Measurements from ENCODE around the gene MYCBP2.
"Not testable (repeated sequence)": the region's sequence is repeated elsewhere in the genome, so short reads cannot be mapped to it uniquely, and the experiment has no call there.

MYCBP2 gene

DNA sequence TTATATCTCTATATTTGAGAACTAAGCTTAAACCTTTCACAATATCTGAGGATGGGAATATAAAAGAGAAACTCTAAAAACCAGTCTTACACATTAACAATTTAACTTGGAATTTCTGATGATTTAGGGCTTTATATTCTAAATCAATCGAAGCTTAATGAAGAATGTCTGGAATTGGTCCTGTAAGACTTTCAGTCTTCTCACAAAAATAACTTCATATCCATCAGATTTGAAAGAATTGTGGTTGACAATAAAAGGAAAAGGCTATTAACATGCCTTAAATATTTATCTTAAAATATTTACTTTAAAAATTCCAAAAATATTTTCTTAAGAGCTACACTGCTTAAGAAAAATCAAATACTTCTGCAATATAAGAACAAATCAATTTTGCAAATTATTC, 27.3 kb downstream of the MYCBP2 start:
- DNase-seq (ENCODE audit: low read depth in 3 of 3, low spot score in 1 of 3): no peak

- no peak for DNase-seq (ENCODE audit: low read depth in 3 of 3, low spot score in 1 of 3)
Observed at GRCh38 chr13:77298426-77298825, 28.5 kb downstream of the MYCBP2 start.

DNA sequence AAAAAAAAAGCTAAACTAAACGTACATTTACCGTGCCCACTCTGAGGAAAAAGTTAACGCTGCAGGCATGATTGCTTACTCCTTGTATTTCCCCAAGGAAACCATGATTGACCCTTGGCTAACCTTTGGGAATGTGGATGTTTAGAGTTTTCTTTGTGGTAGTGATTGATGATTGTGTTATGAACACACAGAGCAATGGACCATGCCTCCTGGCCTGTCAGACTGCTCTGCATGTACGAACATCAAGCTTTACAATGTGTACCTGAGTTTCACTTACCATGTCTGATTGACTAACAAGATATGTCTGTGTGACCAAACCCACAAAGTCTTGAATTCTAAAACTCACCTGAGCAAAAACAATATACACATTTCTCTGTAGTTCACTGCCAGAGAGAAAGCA, 35.1 kb downstream of the MYCBP2 start:
- no peak for DNase-seq (ENCODE audit: low read depth in 3 of 3, low spot score in 1 of 3)

GRCh38 chr13:77290342-77290741, 36.6 kb downstream of the MYCBP2 start:
- no peak for DNase-seq (ENCODE audit: low read depth in 3 of 3, low spot score in 1 of 3)

DNA sequence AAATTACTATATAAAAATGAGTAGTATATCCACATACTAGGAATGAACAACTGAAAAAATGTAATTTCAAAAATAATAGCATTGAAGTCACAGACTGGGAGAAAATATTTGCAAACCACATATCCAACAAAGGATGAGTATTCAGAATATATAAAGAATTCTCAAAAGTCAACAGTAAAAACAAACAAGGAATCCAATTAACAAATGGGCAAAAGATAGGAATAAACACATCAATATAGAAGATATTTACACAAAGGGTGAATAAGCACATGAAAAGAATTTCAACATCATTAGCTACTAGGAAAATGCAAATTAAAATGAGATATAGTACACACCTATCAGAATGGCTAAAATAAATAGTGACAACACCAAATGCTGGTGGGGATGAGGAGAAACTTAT, 37.0 kb downstream of the MYCBP2 start:
- DNase-seq (ENCODE audit: low read depth in 3 of 3, low spot score in 1 of 3): no peak

GRCh38 chr13:77285632-77286031, 41.3 kb downstream of the MYCBP2 start:
- DNase-seq (ENCODE audit: low read depth in 3 of 3, low spot score in 1 of 3): not testable (repeated sequence)

GRCh38 chr13:77285098-77285497, 41.8 kb downstream of the MYCBP2 start:
- DNase-seq (ENCODE audit: low read depth in 3 of 3, low spot score in 1 of 3): no peak

- DNase-seq (ENCODE audit: low read depth in 3 of 3, low spot score in 1 of 3): no peak
Observed at GRCh38 chr13:77274126-77274525, 52.8 kb downstream of the MYCBP2 start.

GRCh38 chr13:77269141-77269540, 57.8 kb downstream of the MYCBP2 start:
- no peak for DNase-seq (ENCODE audit: low read depth in 3 of 3, low spot score in 1 of 3)

- no peak for DNase-seq (ENCODE audit: low read depth in 3 of 3, low spot score in 1 of 3)
Observed at GRCh38 chr13:77267362-77267761, 59.5 kb downstream of the MYCBP2 start.

- DNase-seq (ENCODE audit: low read depth in 3 of 3, low spot score in 1 of 3): no peak
Observed at GRCh38 chr13:77265336-77265735, 61.6 kb downstream of the MYCBP2 start.

DNA sequence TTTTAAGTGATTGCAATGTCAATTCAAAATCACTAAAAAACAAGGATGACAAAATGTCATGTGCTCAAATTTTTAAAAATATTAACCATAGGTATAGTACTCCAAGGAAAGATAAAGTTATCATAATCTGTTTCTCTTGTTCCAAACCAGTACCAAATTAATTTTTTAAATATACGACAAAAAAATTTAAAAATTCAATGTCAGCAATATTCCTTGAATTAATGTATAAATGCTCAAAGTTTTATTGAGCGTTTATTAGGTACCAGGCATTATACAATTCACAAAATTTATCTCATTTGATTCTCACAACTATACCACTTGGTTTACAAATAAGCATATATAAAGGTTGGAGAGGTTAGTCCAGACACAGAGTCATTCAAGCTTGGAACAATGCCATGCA, 64.7 kb downstream of the MYCBP2 start:
- DNase-seq (ENCODE audit: low read depth in 3 of 3, low spot score in 1 of 3): no peak

DNA sequence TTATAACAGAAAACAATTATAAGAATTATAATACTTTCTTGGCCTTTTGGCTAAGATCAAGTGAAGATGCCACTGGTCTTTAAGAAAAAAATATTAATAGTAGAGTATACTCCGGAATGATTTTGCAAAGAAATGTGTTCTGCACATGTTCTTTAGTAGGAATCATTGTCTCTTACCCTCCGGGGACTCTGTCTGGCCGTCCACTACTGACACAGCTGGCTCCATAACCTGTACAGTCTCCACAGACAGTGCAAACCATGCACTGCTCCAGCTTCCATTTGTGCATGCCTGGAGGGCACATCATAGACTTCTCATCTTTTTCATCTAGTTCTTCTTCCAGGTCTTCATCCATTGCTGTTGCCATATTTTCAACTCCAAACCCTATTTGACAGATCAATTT, 75.9 kb downstream of the MYCBP2 start:
- DNase-seq (ENCODE audit: low read depth in 3 of 3, low spot score in 1 of 3): no peak

- DNase-seq (ENCODE audit: low read depth in 3 of 3, low spot score in 1 of 3): not testable (repeated sequence)
Observed at GRCh38 chr13:77245224-77245623, 81.7 kb downstream of the MYCBP2 start.

DNA sequence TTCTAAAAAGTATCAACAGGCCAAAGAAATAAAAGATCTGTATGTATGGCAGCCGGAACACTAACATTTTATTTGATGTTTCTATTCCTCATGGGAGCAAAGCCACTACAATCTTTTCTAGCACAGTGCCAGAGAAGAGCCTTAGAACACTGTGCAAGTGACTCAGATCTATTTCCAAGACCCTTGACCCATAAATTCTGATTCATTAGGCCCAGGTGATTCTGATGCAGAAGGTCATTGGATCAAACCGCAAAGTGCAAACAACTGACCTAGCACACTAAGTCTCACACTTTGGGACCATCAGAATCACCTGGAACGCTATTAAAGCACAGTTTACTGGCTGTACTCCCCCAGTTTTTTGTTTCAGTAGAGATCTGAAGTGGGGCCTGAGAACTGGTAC, 87.6 kb downstream of the MYCBP2 start:
- no peak for DNase-seq (ENCODE audit: low read depth in 3 of 3, low spot score in 1 of 3)

DNA sequence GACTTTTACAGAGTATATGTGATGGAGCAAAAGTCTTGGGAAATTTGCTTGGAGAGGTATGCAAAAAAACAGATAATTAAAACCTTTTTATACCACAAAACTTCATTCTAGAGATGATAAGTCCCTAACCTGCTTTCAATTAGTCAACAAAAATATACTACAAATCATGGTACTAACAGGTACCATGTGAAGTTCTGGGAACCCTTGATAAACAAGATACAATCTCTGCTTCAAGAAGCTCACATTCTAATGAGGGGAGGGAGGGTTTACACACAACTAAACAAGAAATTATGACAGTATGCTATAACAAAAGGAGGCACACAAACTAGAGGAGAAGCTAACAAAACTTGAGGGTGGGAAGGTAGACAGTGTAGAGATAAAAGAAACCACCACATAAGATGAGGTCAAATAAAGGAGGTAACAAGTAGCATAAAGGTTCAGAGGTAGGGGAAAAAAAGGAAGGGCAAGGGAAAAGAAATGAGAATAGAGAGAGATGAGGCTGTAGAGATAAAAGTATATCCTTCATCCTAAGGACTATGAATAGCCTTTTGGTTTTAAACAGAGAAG, 91.4 kb downstream of the MYCBP2 start:
- DNase-seq (ENCODE audit: low read depth in 3 of 3, low spot score in 1 of 3): no peak

DNA sequence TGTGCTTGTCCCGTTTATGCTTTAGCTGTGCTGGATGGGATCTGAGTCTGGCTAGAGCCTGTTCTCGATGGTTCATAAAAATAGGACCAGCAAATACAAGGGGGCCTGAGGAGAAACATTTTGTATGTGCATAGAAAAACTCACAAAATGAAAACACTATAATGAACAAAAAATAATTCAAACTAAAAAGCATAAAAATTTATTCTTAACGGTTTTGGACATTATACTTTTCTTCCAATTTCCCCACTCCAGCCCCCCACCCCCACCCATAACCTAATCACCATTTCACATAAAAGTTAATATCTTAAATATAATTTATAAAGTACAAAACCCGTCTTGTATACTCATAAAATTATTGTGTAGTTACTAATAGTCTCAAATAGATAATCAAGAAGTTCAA, 93.7 kb downstream of the MYCBP2 start:
- DNase-seq (ENCODE audit: low read depth in 3 of 3, low spot score in 1 of 3): no peak

GRCh38 chr13:77230560-77230959, 96.3 kb downstream of the MYCBP2 start:
- no peak for DNase-seq (ENCODE audit: low read depth in 3 of 3, low spot score in 1 of 3)

- DNase-seq (ENCODE audit: low read depth in 3 of 3, low spot score in 1 of 3): no peak
Observed at GRCh38 chr13:77225946-77226345, 100.9 kb downstream of the MYCBP2 start.

GRCh38 chr13:77222909-77223308, 104.0 kb downstream of the MYCBP2 start:
- no peak for DNase-seq (ENCODE audit: low read depth in 3 of 3, low spot score in 1 of 3)

DNA sequence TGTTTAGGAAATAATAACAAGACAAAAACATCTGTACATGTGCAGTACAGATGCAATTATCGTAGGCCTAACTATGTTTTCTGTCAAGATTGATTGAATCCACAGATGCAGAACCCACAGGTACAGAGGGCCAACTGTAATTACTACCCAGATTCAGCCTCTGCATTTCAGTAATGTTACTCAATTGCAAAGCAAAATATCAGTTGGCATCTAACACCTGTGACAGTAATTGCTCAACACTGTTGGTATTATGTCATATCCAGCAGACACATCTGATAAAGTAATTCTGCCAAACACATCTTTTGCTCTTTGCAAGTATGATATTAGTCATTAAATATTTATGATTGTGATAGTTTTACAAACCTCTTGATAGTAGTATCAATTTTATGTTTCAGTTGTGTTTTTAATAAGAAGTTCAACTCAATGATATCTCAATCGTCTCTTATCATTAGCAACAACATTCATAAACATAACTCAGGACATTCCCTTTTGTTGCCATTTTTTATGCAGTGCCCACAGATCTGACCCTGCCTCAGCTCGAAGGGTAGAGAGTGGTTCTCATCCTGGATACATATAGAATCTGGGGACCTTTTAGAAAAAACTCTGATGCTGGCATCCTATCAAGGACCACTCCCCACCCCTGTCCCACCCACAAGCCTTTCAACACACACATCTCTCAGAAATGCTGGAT, 104.7 kb downstream of the MYCBP2 start:
- no peak for DNase-seq (ENCODE audit: low read depth in 3 of 3, low spot score in 1 of 3)

- no peak for DNase-seq (ENCODE audit: low read depth in 3 of 3, low spot score in 1 of 3)
Observed at GRCh38 chr13:77219401-77219800, 107.5 kb downstream of the MYCBP2 start.

DNA sequence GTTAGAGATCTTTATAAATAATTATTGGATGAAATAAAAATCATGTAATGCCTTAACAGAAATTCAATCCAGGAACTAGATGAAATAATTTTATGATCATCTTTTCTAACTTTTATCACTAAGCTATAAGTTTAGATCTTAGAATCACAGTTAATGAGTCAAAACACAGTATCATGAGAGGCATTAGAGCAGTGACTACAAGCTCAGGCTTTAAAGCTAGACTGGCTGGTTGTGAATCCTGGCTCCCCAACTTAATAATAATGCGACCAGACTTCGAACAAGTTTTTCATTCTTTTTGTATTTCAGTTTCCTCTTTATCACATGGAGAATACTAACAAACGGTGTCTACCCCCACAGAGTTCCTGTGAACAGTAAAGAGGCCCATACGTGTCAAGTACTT, 108.6 kb downstream of the MYCBP2 start:
- DNase-seq (ENCODE audit: low read depth in 3 of 3, low spot score in 1 of 3): no peak

Measured in stimulated activated CD4-positive, alpha-beta T cell treated with anti-CD3 and anti-CD28 coated beads, TNF-alpha, amount 100 ng/mL, for 1 hour (primary cell).